HEK293 (cell line): ENCODE results near the gene ELOVL5.

Experiments
- CTCF ChIP-seq: fragments of 450-650 bp; formaldehyde crosslinking; IDR thresholded peaks from 2 replicates; pipeline ENCODE4 v1.5.1; 2016; ENCODE audit warnings: missing biosample characterization, missing genetic modification characterization
- MYNN ChIP-seq: fragments of 450-650 bp; formaldehyde crosslinking; IDR thresholded peaks from 2 replicates; pipeline ENCODE4 v1.5.1; 2016; ENCODE audit warnings: missing biosample characterization, missing genetic modification characterization, borderline replicate concordance
- ZNF169 ChIP-seq: fragments of 450-650 bp; formaldehyde crosslinking; IDR thresholded peaks from 2 replicates; pipeline ENCODE4 v1.5.1; 2016; ENCODE audit warnings: missing biosample characterization, missing genetic modification characterization
- ZNF19 ChIP-seq: fragments of 450-650 bp; formaldehyde crosslinking; IDR thresholded peaks from 2 replicates; pipeline ENCODE4; 2016; ENCODE audit warnings: missing biosample characterization, missing genetic modification characterization, low read depth
- ZNF324 ChIP-seq: fragments of 450-650 bp; formaldehyde crosslinking; IDR thresholded peaks from 2 replicates; pipeline ENCODE4 v1.5.1; 2016; ENCODE audit warnings: missing biosample characterization, missing genetic modification characterization
- ZNF473 ChIP-seq: fragments of 450-650 bp; formaldehyde crosslinking; IDR thresholded peaks from 2 replicates; pipeline ENCODE4 v1.5.1; 2017; ENCODE audit warnings: missing biosample characterization, missing genetic modification characterization
- ZNF639 ChIP-seq: fragments of 450-650 bp; formaldehyde crosslinking; IDR thresholded peaks from 2 replicates; pipeline ENCODE4 v1.5.1; 2016; ENCODE audit warnings: missing biosample characterization, missing genetic modification characterization
- ZNF747 ChIP-seq: fragments of 450-650 bp; formaldehyde crosslinking; IDR thresholded peaks from 2 replicates; pipeline ENCODE4 v1.5.1; 2016; ENCODE audit warnings: missing biosample characterization, missing genetic modification characterization
- ZSCAN5A ChIP-seq: fragments of 450-650 bp; formaldehyde crosslinking; IDR thresholded peaks from 2 replicates; pipeline ENCODE4 v1.5.1; 2016; ENCODE audit warnings: missing biosample characterization, missing genetic modification characterization

- TF ChIP-seq ZSCAN5A (tag by site-specific recombination) (no peak), ZNF169 (no peak), CTCF (tag by site-specific recombination) (no peak), ZNF747 (tag by site-specific recombination) (no peak), ZNF639 (tag by site-specific recombination) (no peak), MYNN (tag by site-specific recombination) (no peak), ZNF473 (tag by site-specific recombination) (no peak), ZNF19 (tag by site-specific recombination) (no peak), ZNF324 (no peak)
These were observed 110.4 kb downstream of the ELOVL5 start for GRCh38 chr6:53238311-53238710.
